ENCODE measurements around the gene CBFB.

DNA sequence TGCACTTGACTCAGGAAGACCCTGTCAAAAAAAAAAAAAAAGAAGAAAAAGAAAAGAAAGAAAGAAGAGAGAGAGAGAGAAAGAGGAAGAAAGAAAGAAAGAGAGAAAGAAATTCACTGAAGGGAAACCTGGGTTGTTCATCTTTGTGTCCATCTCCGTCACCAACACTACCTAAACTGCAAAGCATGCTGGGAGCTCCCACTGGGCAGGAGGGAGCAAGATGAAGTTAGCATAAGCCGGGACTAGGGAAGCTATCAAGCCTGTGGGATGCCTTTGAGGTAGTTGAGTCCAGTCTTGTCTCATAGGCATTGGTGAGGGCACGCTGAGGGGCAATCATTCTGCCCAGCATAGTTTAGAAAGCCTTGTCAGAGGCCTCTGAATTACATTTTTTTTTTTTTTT is 7.6 kb upstream of the CBFB start:
- TF ChIP-seq, protein P1, sequence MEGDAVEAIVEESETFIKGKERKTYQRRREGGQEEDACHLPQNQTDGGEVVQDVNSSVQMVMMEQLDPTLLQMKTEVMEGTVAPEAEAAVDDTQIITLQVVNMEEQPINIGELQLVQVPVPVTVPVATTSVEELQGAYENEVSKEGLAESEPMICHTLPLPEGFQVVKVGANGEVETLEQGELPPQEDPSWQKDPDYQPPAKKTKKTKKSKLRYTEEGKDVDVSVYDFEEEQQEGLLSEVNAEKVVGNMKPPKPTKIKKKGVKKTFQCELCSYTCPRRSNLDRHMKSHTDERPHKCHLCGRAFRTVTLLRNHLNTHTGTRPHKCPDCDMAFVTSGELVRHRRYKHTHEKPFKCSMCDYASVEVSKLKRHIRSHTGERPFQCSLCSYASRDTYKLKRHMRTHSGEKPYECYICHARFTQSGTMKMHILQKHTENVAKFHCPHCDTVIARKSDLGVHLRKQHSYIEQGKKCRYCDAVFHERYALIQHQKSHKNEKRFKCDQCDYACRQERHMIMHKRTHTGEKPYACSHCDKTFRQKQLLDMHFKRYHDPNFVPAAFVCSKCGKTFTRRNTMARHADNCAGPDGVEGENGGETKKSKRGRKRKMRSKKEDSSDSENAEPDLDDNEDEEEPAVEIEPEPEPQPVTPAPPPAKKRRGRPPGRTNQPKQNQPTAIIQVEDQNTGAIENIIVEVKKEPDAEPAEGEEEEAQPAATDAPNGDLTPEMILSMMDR (IDR thresholded peaks at IDR 0.05): no peak
- TF ChIP-seq POLR2A (IDR thresholded peaks at IDR 0.05): no peak

Measured in transverse colon (tissue), 3 donors.